ENCODE results near the gene CRABP2. TPM values are rescaled to one million over a fixed set of nuclear protein-coding genes. Genes with fewer than 3 reads are reported as not detected.

Gene CRABP2
- total and polyA plus RNA-seq, 2 donors (not counting 3 experiments of a cell fraction or from before 2014, with no cell fraction given): 0.32 to 1.0 TPM

- ChIA-PET POLR2A (interaction anchor here (0.5 to 3.0 kb wide), 3 partner anchors 10 to 180 kb away, joined by 3 to 32 read pairs (median 7); no protein-coding TSS in a partner anchor), CTCF (interaction anchor here (0.7 to 10.9 kb wide), 17 partner anchors 11 to 212 kb away, joined by 3 to 221 read pairs (median 5); partner anchors contain the start of genes HAPLN2, ISG20L2 and METTL25B)
- H3K4me3 ChIP-seq (replicated peaks in 1 of 3; ENCODE audit: insufficient read depth in 1 of 3, low read depth in 1 of 3, low read length in 3 of 3): peak overlapping the region; percentile 19 to 81 (median 50)
- peaks cover 2 to 5% of the 10 kb centered on the region in 2 experiments for H3K27me3 ChIP-seq (ENCODE audit: control insufficient read depth in 2 of 2, insufficient read depth in 2 of 2, low read length in 2 of 2)
- H2AFZ ChIP-seq (ENCODE audit: low read depth, low read length): peak overlapping the region; percentile 72
- no peak for TF ChIP-seq POLR2AphosphoS5 (IDR thresholded peaks at IDR 0.05; ENCODE audit: insufficient read depth, low read depth, low read length)
- peak; percentile 91 for TF ChIP-seq CTCF (IDR thresholded peaks at IDR 0.05; ENCODE audit: extremely low read depth in 1 of 2, insufficient read depth in 1 of 2, low read depth in 1 of 2, low read length in 2 of 2)
- H3K27ac ChIP-seq (ENCODE audit: insufficient read depth, low read depth, low read length): peak overlapping the region; percentile 19
- peaks cover 36% of the 10 kb centered on the region for H3K4me1 ChIP-seq (ENCODE audit: control insufficient read depth, extremely low read depth, insufficient read depth, low read length)
- peaks cover 39% of the 10 kb centered on the region for H3K79me2 ChIP-seq (ENCODE audit: control insufficient read depth, insufficient read depth, low read length)
- H3K9me1 ChIP-seq (replicated peaks; ENCODE audit: control insufficient read depth, extremely low read depth, insufficient read depth, low read length): no peaks in the 10 kb centered on the region
- H4K20me1 ChIP-seq (replicated peaks; ENCODE audit: control insufficient read depth, extremely low read depth, insufficient read depth, low read length): no peaks in the 10 kb centered on the region
- DNase-seq (ENCODE audit: low read depth, low spot score) (peak; percentile 83), FAIRE-seq (peak; percentile 94)
- no peak overlapping the region for H3K9ac ChIP-seq (replicated peaks; ENCODE audit: extremely low read depth, insufficient read depth, low read length)
- peak overlapping the region; percentile 78 for H3K4me2 ChIP-seq (ENCODE audit: insufficient read depth, low read length)
- BruUV-seq (replicated peaks): no TSS peak
- dilution Hi-C loops (cut with MboI; ENCODE audit: extremely low pct_ligation_motif_present, low sequenced_read_pairs) (no loop called here), intact Hi-C loops (cut with micrococcal nuclease) (loop anchor here (1.0 kb wide), 2 partner anchors 18 to 51 kb away; no protein-coding TSS in a partner anchor)
- H3K9me3 ChIP-seq (replicated peaks; ENCODE audit: control insufficient read depth, insufficient read depth, low read length): no peaks in the 10 kb centered on the region
- peaks cover 0 to 5% of the 10 kb centered on the region in 2 experiments for H3K36me3 ChIP-seq (ENCODE audit: control insufficient read depth in 2 of 2, extremely low read depth in 1 of 2, insufficient read depth in 2 of 2, low read length in 2 of 2)
These were observed 27.5 kb downstream of the CRABP2 start for GRCh38 chr1:156677616-156678596.

Measured in endothelial cell of umbilical vein (primary cell).